Measurements from ENCODE around the gene KLK5.

Gene KLK5

GRCh38 chr19:50939596-50939995, 13.2 kb downstream of the KLK5 start:
- DNase-seq (ENCODE audit: low read depth), result no peak
- no peak for TF ChIP-seq CTCF (IDR thresholded peaks at IDR 0.05; ENCODE audit: insufficient read depth, low read depth, low read length, missing control alignments)
- H3K4me3 ChIP-seq (ENCODE audit: low read length), result no peak overlapping the region

GRCh38 chr19:50933640-50934039, 19.2 kb downstream of the KLK5 start:
- no peak overlapping the region for H3K4me3 ChIP-seq (ENCODE audit: low read length)
- TF ChIP-seq CTCF (IDR thresholded peaks at IDR 0.05; ENCODE audit: insufficient read depth, low read depth, low read length, missing control alignments), result no peak
- DNase-seq (ENCODE audit: low read depth), result peak; percentile 82

GRCh38 chr19:50932690-50933083, 20.2 kb downstream of the KLK5 start:
- H3K4me3 ChIP-seq (ENCODE audit: low read length), result no peak overlapping the region
- TF ChIP-seq CTCF (IDR thresholded peaks at IDR 0.05; ENCODE audit: insufficient read depth, low read depth, low read length, missing control alignments), result no peak
- DNase-seq (ENCODE audit: low read depth), result no peak

GRCh38 chr19:50932018-50932689, 20.7 kb downstream of the KLK5 start:
- DNase-seq (ENCODE audit: low read depth), result peak; percentile 70
- no peak overlapping the region for H3K4me3 ChIP-seq (ENCODE audit: low read length)
- TF ChIP-seq CTCF (IDR thresholded peaks at IDR 0.05; ENCODE audit: insufficient read depth, low read depth, low read length, missing control alignments), result no peak

- no peak for TF ChIP-seq CTCF (IDR thresholded peaks at IDR 0.05; ENCODE audit: insufficient read depth, low read depth, low read length, missing control alignments)
- DNase-seq (ENCODE audit: low read depth), result no peak
- no peak overlapping the region for H3K4me3 ChIP-seq (ENCODE audit: low read length)
Measured at GRCh38 chr19:50931023-50931422, 21.8 kb downstream of the KLK5 start.

- DNase-seq (ENCODE audit: low read depth), result no peak
- no peak overlapping the region for H3K4me3 ChIP-seq (ENCODE audit: low read length)
- TF ChIP-seq CTCF (IDR thresholded peaks at IDR 0.05; ENCODE audit: insufficient read depth, low read depth, low read length, missing control alignments), result no peak
Measured at GRCh38 chr19:50928831-50929230, 24.0 kb downstream of the KLK5 start.

- no peak for DNase-seq (ENCODE audit: low read depth)
- no peak overlapping the region for H3K4me3 ChIP-seq (ENCODE audit: low read length)
- no peak for TF ChIP-seq CTCF (IDR thresholded peaks at IDR 0.05; ENCODE audit: insufficient read depth, low read depth, low read length, missing control alignments)
Measured at GRCh38 chr19:50926144-50926543, 26.7 kb downstream of the KLK5 start.

All from epithelial cell of esophagus (primary cell).